ENCODE measurements around the gene COL4A2. TPM values are rescaled to one million over a fixed set of nuclear protein-coding genes. Genes with fewer than 3 reads are reported as not detected.

The COL4A2 gene
- total RNA-seq, 1 experiment from 2014 or later, result 1.6 TPM

GRCh38 chr13:110310541-110311442 lies 3.7 kb downstream of the COL4A2 start:
- ATAC-seq (no peak), DNase-seq (ENCODE audit: low read depth, low spot score) (no peak)
- ChIA-PET POLR2A (interaction anchor here (0.9 kb wide), 1 partner anchor 9 kb away, joined by 3 read pairs; no protein-coding TSS in a partner anchor), RAD21 (ENCODE audit: low non-redundant PET in 1 of 2, low total read pairs in 2 of 2, uncharacterized antibody in 2 of 2, unreplicated experiment in 2 of 2) (no interaction called here), CTCF (no interaction called here)
- H3K4me1 ChIP-seq (ENCODE audit: control insufficient read depth in 1 of 2, insufficient read depth in 2 of 2, low read length in 2 of 2), result peaks cover 0 to 3% of the 10 kb centered on the region in 2 experiments; a peak in 1 of 4 replicates
- H3K27ac ChIP-seq (ENCODE audit: low read depth, low read length), result no peak overlapping the region
- no peak overlapping the region for H2AFZ ChIP-seq (ENCODE audit: low read depth, low read length, poor library complexity, severe bottlenecking)
- H3K9me3 ChIP-seq (ENCODE audit: control insufficient read depth in 1 of 2, insufficient read depth in 1 of 2, low read depth in 1 of 2, low read length in 2 of 2), result no peaks in the 10 kb centered on the region
- H3K27me3 ChIP-seq (ENCODE audit: insufficient read depth, low read length), result peaks cover 5% of the 10 kb centered on the region; the same call in 1 of the 2 replicates
- H3K36me3 ChIP-seq (ENCODE audit: control insufficient read depth in 1 of 2, insufficient read depth in 2 of 2, low read length in 2 of 2), result no peaks in the 10 kb centered on the region
- intact Hi-C loops (cut with micrococcal nuclease), result no loop called here
- no TSS peak for BruUV-seq (replicated peaks)
- no peak overlapping the region for H3K4me2 ChIP-seq (ENCODE audit: low read length)
- TF ChIP-seq MAX (IDR thresholded peaks at IDR 0.05), result no peak
- no peak for TF ChIP-seq ZFX (IDR thresholded peaks at IDR 0.05)
- TF ChIP-seq ZNF274 (IDR thresholded peaks at IDR 0.05; ENCODE audit: low read depth, low read length), result no peak
- H3K9me2 ChIP-seq (ENCODE audit: insufficient read depth), result no peaks in the 10 kb centered on the region
- H4K20me1 ChIP-seq (ENCODE audit: insufficient read depth), result no peaks in the 10 kb centered on the region
- no peak overlapping the region for H3K9ac ChIP-seq (ENCODE audit: low read length)
- H3K79me2 ChIP-seq (ENCODE audit: insufficient read depth, low read length), result no peaks in the 10 kb centered on the region
- H3K4me3 ChIP-seq (replicated peaks in 1 of 2; ENCODE audit: low read depth in 1 of 2, low read length in 2 of 2), result no peak overlapping the region

DNA sequence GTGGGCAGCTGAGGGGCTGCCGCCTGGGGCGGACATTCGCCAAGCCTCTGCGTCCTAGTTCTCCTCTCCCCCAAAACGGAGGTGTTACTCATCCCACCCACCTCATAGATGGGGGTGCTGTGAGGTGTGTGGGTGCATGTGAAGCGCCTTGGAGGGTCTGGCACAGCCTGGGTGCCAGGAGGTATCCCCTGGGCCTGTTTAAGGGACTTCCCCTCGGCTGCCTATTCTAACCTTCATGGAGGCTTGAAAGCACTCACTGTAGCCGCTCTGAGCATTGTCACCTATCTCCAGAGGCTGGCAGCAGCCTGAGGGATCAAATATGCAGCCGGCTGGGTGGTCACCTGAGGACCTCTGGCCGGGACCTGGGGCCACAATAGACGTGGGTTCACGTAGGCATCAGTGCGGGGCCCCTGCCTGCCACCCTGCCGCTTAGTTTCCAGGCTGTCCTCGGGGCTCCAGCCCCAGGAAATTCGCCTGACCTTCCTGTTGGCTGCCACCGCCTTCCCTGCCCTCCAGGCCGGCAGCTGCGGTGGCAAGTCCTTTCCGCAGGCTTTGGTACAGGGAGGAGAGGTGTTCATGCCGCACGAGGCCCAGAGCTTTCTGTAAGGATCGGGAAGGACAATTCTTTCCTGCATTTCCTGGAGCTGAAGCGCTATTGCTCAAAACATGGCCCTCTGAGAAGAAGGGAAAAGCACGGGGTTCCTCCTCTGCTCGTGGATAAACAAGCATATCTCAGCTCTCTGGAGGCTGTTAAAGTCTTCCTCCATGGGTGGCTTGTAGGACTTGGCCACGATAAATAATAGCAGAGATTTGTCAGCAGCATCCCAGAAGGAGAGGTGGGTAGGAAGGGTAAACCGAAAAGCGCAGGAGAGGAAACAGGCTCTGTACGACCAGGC lies 4.6 kb downstream of the COL4A2 start:
- intact Hi-C loops (cut with micrococcal nuclease), result no loop called here
- TF ChIP-seq ZBTB33 (IDR thresholded peaks at IDR 0.05; ENCODE audit: extremely low read depth, insufficient replicate concordance, low read length) (no peak), EZH2 (IDR thresholded peaks at IDR 0.05) (no peak), CEBPB (IDR thresholded peaks at IDR 0.05; ENCODE audit: low read depth) (no peak), SRF (IDR thresholded peaks at IDR 0.05; ENCODE audit: low read depth) (no peak), YY1 (IDR thresholded peaks at IDR 0.05; ENCODE audit: extremely low read depth, insufficient replicate concordance, low read depth, low read length) (no peak), POLR2A (IDR thresholded peaks at IDR 0.05; ENCODE audit: borderline replicate concordance, extremely low read depth, insufficient read depth, insufficient read length) (no peak), CBX3 (IDR thresholded peaks at IDR 0.05; ENCODE audit: low read depth) (no peak), EGR1 (IDR thresholded peaks at IDR 0.05; ENCODE audit: low read depth) (no peak), MAX (IDR thresholded peaks at IDR 0.05) (no peak), ZNF274 (IDR thresholded peaks at IDR 0.05; ENCODE audit: low read depth, low read length) (no peak)
- TF ChIP-seq, protein P1, sequence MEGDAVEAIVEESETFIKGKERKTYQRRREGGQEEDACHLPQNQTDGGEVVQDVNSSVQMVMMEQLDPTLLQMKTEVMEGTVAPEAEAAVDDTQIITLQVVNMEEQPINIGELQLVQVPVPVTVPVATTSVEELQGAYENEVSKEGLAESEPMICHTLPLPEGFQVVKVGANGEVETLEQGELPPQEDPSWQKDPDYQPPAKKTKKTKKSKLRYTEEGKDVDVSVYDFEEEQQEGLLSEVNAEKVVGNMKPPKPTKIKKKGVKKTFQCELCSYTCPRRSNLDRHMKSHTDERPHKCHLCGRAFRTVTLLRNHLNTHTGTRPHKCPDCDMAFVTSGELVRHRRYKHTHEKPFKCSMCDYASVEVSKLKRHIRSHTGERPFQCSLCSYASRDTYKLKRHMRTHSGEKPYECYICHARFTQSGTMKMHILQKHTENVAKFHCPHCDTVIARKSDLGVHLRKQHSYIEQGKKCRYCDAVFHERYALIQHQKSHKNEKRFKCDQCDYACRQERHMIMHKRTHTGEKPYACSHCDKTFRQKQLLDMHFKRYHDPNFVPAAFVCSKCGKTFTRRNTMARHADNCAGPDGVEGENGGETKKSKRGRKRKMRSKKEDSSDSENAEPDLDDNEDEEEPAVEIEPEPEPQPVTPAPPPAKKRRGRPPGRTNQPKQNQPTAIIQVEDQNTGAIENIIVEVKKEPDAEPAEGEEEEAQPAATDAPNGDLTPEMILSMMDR (IDR thresholded peaks at IDR 0.05 in 2 of 3, conservative IDR thresholded peaks at IDR 0.05 in 1 of 3; ENCODE audit: borderline replicate concordance in 1 of 3, insufficient read depth in 1 of 3, low read depth in 2 of 3, low read length in 2 of 3), result no peak

More for the DNA sequence above, 4.6 kb downstream of the COL4A2 start:
- ATAC-seq, result no peak
- Histone ChIP-seq H3K4me3 (replicated peaks in 1 of 2; ENCODE audit: low read depth in 1 of 2, low read length in 2 of 2) (no peak overlapping the region), H3K27ac (ENCODE audit: low read depth, low read length) (no peak overlapping the region), H2AFZ (ENCODE audit: low read depth, low read length, poor library complexity, severe bottlenecking) (no peak overlapping the region), H3K9me3 (ENCODE audit: control insufficient read depth in 1 of 2, insufficient read depth in 1 of 2, low read depth in 1 of 2, low read length in 2 of 2) (no peaks in the 10 kb centered on the region), H3K79me2 (ENCODE audit: insufficient read depth, low read length) (no peaks in the 10 kb centered on the region), H3K4me2 (ENCODE audit: low read length) (no peak overlapping the region), H3K9ac (ENCODE audit: low read length) (no peak overlapping the region), H3K36me3 (ENCODE audit: control insufficient read depth in 1 of 2, insufficient read depth in 2 of 2, low read length in 2 of 2) (no peaks in the 10 kb centered on the region), H4K20me1 (ENCODE audit: insufficient read depth) (no peaks in the 10 kb centered on the region), H3K9me2 (ENCODE audit: insufficient read depth) (no peaks in the 10 kb centered on the region), H3K27me3 (ENCODE audit: insufficient read depth, low read length) (0 out of 2 replicates have a peak, but pooled peaks cover 3% of the 10 kb centered on the region), H3K4me1 (ENCODE audit: control insufficient read depth in 1 of 2, insufficient read depth in 2 of 2, low read length in 2 of 2) (peaks cover 0 to 3% of the 10 kb centered on the region in 2 experiments; a peak in 1 of 4 replicates)
- no TSS peak for BruUV-seq (replicated peaks)
- CTCF ChIA-PET, result no interaction called here
- RAD21 ChIA-PET (ENCODE audit: low non-redundant PET in 1 of 2, low total read pairs in 2 of 2, uncharacterized antibody in 2 of 2, unreplicated experiment in 2 of 2), result interaction anchor here in 1 of 2 experiments (0.6 kb wide), 1 partner anchor 51 kb away, joined by 3 read pairs; no protein-coding TSS in a partner anchor
- DNase-seq (ENCODE audit: low read depth, low spot score), result no peak
- POLR2A ChIA-PET, result no interaction called here
